Calu3 (cell line): ENCODE measurements around the gene EYA2. TPM values are rescaled to one million over a fixed set of nuclear protein-coding genes. Genes with fewer than 3 reads are reported as not detected.

ENCODE experiments used
- BruUV-seq: library from RNA; stranded (reverse); fragments of 400-500 nt; replicated peaks from 2 replicates; lab custom pipeline; 2021; lab: Mats Ljungman, UMichigan
- CTCF ChIA-PET: fragments of 300-600 bp; sonication (Branson Sonifier 250); formaldehyde crosslinking; loops from one replicate; lab custom pipeline; 2022; ENCODE audit warnings: antibody characterized with exemption; lab: Charles Lee
- DNase-seq: peaks from one replicate; pipeline ENCODE4 v3.0.0; 2022
- H3K27ac Mint-ChIP-seq: one replicate; pipeline ENCODE4 v1.8.0; 2022; ENCODE audit warnings: mixed read lengths; ENCODE audit not compliant: unreplicated experiment
- H3K27me3 Mint-ChIP-seq: one replicate; pipeline ENCODE4 v1.8.0; 2022; ENCODE audit warnings: mixed read lengths; ENCODE audit not compliant: unreplicated experiment
- H3K36me3 Mint-ChIP-seq: one replicate; pipeline ENCODE4 v1.8.0; 2022; ENCODE audit warnings: mild to moderate bottlenecking, moderate library complexity, mixed read lengths; ENCODE audit not compliant: insufficient read depth, unreplicated experiment
- H3K4me1 Mint-ChIP-seq: one replicate; pipeline ENCODE4 v1.8.0; 2022; ENCODE audit warnings: mild to moderate bottlenecking, low read depth, mixed read lengths; ENCODE audit not compliant: unreplicated experiment
- H3K4me3 Mint-ChIP-seq: one replicate; pipeline ENCODE4 v1.8.0; 2022; ENCODE audit warnings: mild to moderate bottlenecking, low read depth, moderate library complexity, mixed read lengths; ENCODE audit not compliant: unreplicated experiment
- H3K9me3 Mint-ChIP-seq: one replicate; pipeline ENCODE4 v1.8.0; 2022; ENCODE audit warnings: low read depth, mixed read lengths; ENCODE audit not compliant: unreplicated experiment
- CTCF ChIP-seq: fragments of 200-600 bp; IDR thresholded peaks from one replicate; pipeline ENCODE4 v1.8.0; 2022; ENCODE audit warnings: antibody characterized with exemption; ENCODE audit not compliant: unreplicated experiment
- intact Hi-C: fragments of 100-400 bp; cut with micrococcal nuclease; formaldehyde crosslinking; loops from one replicate; pipeline ENCODE4 v1.10.0; 2022; ENCODE audit not compliant: unreplicated experiment
- total RNA-seq: library from RNA; stranded (reverse); gene quantifications from 2 replicates; pipeline ENCODE4 v1.2.3, GENCODE V29; 2022

The EYA2 gene
- total RNA-seq, 1 experiment from 2014 or later = 0.35 TPM

DNA sequence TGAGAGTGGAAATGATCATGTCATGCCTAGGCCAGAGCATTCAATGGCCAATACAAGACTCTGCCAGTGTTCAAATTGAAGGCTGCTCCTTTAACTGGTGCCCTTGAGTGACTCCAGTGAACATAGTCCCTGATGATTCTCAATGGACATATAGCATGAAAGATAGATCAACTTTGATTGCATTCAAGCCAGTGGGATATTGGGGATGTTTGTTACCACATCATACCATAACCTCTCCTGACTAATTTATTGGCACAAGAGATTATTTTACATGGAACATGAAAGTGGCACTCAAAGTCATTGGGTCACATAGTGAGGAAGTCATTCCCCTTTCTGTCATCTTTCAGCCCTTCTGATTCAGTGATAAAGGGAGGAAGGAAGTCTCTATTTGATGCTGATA, 139.0 kb downstream of the EYA2 start:
- intact Hi-C loops = no loop called here
- Mint-ChIP-seq H3K27me3 (no peaks in the 10 kb centered on the region), H3K36me3 (no peaks in the 10 kb centered on the region), H3K4me1 (no peaks in the 10 kb centered on the region), H3K9me3 (peaks cover 3% of the 10 kb centered on the region), H3K4me3 (no peak overlapping the region), H3K27ac (no peak overlapping the region)
- no peak for DNase-seq
- BruUV-seq = no TSS peak
- no peak for TF ChIP-seq CTCF
- CTCF ChIA-PET = no interaction called here

- intact Hi-C loops = no loop called here
- no peak for TF ChIP-seq CTCF
- no TSS peak for BruUV-seq
- Mint-ChIP-seq H3K36me3 (no peaks in the 10 kb centered on the region), H3K9me3 (peaks cover 3% of the 10 kb centered on the region), H3K27ac (no peak overlapping the region), H3K4me3 (no peak overlapping the region), H3K4me1 (no peaks in the 10 kb centered on the region), H3K27me3 (no peaks in the 10 kb centered on the region)
- CTCF ChIA-PET = no interaction called here
- DNase-seq = no peak
Measured at GRCh38 chr20:47035026-47035590, 140.5 kb downstream of the EYA2 start.

DNA sequence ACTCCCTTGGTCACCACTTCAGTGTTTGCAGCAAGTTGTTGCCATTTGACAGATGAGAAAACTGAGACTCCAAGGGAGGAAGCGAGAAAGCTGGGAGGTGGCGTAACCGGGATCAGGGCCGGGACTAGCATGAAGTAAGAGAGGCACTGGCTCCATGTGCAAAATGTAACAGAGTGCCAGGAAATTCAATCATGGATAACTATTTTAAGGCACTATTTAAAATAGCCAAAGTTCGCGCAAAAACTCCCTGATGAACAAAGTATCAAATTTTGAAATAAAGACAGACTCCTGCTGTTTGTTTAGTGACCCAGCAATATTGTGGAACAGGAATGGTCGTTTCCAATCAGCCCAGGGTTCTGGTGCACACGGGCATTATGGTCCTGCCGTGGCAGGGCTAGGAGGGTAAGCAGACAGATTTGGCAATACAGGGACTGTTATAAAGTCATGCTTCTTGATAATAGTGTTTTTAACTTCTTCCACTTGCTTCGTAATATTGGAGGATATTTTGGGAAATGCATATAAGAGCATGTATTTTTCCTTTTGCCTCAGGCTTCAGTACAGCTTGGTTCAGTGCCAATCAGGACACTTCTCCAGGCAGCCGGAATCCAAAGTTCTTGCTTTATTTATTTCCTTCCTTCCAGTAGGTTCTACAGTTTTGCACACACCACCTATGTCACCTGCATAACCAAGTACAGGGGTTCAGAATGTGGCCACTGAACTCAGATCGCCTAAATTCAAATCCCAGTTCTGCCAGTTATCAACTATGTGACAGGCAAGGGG, 141.6 kb downstream of the EYA2 start:
- BruUV-seq = no TSS peak
- TF ChIP-seq CTCF = no peak
- CTCF ChIA-PET = no interaction called here
- intact Hi-C loops = no loop called here
- Mint-ChIP-seq H3K4me1 (no peaks in the 10 kb centered on the region), H3K9me3 (peaks cover 3% of the 10 kb centered on the region), H3K4me3 (no peak overlapping the region), H3K27me3 (peaks cover 7% of the 10 kb centered on the region), H3K36me3 (no peaks in the 10 kb centered on the region), H3K27ac (no peak overlapping the region)
- no peak for DNase-seq

DNA sequence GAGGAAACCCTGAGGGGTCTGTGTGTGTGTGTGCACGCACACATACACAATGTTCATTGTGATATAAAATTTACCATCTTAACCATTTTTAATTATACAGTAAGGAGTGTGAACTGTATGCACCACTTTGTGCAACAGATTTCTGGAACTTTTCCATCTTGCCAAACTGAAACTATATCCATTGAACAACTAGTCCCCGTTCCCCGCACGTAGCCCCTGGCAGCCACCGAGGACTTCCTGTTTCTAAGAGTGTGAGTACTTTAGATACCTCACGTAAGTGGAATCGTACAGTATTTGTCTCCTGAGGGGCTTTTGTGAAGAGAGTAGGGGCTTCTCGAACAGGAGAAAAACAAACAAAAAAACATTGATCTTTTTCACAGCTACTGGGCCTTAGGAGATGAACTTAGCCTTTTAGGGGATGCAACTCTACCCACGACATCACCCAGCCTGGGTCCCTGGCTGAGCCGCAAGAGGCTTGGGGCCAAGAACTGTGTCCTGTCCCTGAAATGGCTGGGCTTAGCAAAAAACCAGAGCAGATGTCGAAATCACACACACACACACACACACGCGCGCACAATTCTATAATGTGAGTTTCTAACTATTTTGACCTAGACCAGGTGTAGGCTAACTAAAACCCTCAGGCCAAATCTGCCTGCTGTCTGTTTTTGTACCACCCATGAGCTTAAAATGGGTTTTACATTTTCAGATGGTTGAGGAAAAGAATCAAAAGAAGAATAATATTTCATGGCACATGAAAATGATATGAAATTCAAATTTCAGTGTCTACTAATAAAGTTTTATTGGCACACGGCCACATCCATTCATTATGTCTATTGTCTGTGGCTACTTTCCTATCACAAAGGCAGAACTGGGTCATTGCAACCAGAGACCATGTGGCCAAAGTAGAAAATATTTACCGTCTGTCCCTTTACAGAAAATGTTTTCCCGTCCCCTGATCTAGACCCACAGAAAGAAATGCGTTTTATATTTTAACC, 144.2 kb downstream of the EYA2 start:
- DNase-seq = no peak
- H3K4me3 Mint-ChIP-seq = no peak overlapping the region
- H3K27me3 Mint-ChIP-seq = peaks cover 7% of the 10 kb centered on the region
- intact Hi-C loops = no loop called here
- no peaks in the 10 kb centered on the region for H3K36me3 Mint-ChIP-seq
- CTCF ChIA-PET = interaction anchor here (0.7 kb wide), 1 partner anchor 319 kb away, joined by 3 read pairs; no protein-coding TSS in a partner anchor
- TF ChIP-seq CTCF = no peak
- no TSS peak for BruUV-seq
- no peaks in the 10 kb centered on the region for H3K4me1 Mint-ChIP-seq
- no peak overlapping the region for H3K27ac Mint-ChIP-seq
- peaks cover 3% of the 10 kb centered on the region for H3K9me3 Mint-ChIP-seq
